ENCODE results near the gene MDM4.
"Not testable (repeated sequence)": the region's sequence is repeated elsewhere in the genome, so short reads cannot be mapped to it uniquely, and the experiment has no call there.

The MDM4 gene

DNA sequence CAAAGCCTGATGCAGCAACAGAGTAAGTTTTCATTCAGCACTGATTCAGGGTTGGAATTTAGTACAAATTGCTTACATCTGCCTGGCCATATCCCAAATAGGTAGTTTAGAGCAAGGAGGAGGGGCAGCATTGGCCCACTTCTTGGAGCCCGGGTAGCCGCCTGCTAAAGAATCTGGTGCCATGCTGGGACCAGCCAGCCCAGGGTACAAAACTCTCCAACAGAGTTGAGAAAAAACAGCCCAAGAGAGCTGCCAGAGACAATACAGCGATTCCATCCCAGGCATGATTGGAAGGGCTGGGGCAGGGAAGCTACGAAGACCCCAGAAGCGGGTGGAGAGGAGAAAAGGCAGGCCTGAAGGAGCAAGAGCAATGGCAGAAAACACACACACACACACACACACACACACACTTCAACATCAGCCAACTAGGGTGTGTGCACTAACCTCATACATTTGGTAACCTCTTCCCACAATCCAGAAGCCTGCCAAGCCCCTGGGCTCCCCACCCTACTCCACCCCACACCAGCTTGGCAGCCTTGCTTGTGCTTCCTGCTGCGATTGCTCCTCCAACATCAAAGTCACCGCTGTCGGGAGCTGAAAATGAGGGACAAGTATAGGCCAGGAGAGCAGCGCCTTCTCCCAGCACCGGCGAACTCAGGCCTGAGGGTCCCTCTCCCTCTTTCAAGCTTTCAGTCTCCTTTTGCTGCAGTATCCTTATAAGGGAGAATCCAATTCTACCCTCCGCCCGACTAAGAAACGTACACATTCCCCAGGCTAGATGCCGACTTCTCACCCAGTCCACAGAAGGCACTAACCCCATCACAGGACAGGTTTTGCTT, 22.8 kb upstream of the MDM4 start:
- DNase-seq = peak; percentile 49

DNA sequence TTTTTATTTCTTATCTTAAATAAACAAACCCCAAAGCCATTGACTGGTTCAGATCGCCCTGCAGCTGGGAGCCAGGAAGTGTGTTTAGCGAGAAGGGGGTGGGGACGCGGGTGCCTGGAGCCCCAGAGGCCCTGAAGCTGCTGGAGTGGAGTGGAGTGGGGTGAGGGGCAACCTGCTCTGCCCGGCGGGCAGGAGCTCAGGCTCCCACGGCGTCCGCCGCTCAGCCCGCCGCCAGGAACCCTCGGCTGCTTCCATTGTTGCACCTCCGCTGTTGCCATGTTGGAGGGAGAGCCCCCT, 22.3 kb upstream of the MDM4 start:
- peak; percentile 44 for DNase-seq

DNA sequence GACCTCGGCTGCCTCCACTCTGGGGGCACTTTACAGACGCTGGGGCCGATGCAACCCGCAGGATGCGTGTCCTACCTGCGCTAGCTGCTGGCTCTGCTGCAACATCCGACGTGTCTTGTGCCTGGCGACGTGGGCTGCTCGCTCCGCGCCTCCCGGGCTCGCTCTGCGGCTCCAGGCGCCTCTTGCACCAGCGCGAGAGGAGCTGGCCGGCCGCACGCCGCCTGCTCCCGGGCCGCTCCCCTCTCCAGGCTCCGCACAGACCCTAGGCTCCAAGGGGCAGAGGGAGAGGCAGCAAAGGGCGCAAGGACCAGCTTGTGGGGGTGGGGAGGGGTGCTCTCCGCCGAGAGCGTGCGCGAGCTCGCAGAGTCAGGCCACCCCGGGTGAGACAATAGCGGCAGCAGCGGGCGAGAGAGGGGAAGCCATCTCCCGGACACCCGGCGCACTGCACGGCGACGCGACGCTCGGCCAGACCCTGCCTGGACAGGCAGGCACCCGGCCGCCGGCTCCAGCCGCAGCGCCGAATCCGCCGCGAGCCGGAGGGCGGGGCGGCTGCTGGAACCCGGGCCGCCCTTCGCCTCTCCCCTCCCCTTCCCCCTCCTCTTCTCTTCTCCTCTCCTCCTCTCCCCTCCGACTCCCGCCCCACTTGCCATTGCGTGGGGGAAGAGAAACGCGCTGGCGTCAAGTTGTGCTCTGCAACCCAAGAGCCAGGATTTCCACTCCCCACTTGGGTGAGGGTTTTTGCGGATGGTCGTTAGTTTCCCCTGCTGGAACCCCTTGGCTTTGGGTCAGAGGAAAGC, 21.7 kb upstream of the MDM4 start, which contains the start of gene PIK3C2B:
Gene PIK3C2B (minus strand): TSS at position 525 of the 797 bp plus-strand sequence. CDS start 25,003 bp downstream, outside the sequence.
- DNase-seq = peak; percentile 78

DNA sequence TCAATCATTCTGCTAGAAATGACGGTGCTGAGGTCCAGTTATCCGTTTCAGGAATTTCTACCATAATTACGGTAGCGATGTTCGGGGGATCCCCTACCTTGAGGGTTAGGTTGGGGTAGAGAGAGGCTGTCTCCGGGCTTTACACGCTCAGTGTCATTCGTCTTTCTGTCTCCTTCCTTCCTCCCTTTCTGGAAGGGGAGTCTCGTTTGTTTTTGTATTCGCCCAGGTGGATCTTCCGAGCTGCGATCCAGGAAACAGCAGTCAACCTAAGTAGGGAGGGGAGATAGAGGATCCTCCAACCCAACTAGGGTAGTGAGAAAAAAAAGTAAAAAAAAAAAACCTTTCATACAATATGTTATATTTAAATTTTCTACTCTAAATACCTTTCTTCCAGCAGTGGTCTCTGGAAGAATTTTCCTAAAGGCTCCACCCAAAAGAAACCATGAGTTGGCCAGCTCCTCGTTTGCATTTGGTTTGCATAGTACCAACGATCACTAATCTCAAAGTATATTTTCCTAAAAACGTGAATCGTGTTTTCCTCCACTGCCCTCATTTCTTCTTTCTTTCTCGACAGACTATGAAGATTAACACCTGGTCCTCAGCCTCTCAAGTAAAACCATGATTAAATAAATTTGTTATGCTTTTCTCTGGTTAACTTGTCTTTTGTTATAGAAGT, 21.0 kb upstream of the MDM4 start:
- no peak for DNase-seq

DNA sequence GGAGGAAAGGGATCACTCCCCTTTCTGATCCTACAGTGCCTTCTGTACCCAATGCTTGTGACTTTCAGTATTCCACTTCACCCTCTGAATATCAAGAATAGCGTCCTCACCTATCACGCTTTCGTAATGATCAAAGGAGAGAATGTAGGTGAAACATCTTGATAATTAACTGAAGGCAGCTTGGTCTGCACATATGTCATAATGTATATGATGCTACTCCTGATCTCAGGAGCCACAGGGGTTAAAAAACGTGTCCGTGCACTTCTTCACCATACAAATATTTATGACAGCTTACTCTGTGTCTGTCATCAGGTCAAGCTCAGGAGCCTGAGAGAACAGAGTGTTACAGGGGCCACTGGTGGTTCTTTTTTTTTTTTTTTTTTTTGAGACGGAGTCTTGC, 20.4 kb upstream of the MDM4 start:
- DNase-seq = no peak

DNA sequence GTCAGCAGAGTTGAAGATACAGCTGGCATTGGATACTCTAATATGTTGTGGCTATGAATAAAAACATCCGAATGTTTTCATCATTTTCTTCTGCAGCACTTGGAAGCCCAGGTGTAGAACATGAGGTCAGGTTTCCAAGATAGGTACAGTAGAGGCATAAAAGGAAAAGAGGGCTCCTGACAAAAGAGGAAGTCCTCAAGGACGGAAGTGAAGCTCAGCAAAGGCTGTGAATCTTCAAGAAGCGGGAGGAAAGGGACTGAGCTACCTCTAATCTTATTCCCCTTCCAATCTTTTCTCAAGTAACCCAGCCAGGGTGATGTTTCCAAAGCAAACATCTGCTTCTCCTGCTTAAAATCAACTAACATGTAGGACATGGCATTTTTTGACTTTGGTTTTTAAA, 17.2 kb upstream of the MDM4 start:
- no peak for DNase-seq

DNA sequence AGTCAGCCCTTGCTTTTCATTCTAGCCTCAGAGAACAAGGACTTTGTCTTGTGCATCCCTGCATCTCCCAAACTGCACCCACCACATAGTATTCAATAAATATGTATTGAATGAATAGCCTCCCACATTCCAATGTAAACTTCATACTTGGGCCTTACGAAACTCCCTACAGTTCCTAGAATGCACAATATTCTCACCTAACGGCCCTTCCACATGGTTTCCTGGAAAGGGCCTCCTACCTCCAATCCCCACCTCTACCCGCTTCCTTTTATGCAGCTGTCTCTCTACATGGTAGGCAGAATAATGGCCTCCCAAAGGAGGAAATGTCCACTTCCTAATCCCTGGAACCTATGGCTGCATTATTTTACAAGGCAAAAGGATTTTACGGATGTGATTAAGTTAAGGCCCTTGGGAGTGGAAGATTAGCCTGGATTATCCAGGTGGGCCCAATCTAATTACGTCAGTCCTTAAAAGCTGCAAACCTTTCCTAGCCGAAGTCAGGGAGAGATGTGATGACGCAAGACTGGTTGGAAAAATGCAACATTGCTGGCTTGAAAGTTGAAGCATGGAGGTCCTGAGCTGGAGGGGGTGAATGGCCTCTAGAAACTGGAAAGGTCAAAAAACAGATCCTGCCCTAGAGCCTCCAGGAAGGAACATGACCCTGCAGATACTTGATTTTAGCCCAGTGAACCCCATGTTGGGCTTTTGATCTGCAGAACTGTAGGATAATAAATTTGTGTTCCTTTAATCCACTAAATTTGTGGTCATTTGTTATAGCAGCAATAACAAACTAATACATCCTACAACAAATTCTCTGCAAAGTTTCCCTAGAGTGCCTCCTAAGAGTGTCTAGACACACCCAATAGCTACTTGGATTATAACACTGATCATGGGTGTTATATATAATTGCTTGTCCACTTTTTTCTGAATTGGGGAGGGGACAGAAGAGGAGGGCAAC, 16.4 kb upstream of the MDM4 start:
- DNase-seq = no peak

DNA sequence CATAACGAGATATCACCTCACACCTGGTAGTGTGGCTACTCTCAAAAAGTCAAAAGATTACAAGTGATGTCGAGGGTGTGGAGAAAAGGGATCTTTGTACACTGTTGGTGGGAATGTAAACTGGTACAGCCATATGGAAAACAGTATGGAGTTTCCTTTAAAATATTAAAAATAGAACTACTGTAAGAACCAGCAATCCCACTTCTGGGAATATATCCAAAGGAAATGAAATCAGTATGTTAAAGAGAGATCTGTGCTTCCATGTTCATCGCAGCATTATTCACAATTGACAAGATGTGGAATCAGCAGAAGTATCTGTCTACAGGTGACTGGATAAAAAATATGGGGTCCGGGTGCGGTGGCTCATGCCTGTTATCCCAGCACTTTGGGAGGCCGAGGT, 14.0 kb upstream of the MDM4 start:
- DNase-seq = peak; percentile 26

DNA sequence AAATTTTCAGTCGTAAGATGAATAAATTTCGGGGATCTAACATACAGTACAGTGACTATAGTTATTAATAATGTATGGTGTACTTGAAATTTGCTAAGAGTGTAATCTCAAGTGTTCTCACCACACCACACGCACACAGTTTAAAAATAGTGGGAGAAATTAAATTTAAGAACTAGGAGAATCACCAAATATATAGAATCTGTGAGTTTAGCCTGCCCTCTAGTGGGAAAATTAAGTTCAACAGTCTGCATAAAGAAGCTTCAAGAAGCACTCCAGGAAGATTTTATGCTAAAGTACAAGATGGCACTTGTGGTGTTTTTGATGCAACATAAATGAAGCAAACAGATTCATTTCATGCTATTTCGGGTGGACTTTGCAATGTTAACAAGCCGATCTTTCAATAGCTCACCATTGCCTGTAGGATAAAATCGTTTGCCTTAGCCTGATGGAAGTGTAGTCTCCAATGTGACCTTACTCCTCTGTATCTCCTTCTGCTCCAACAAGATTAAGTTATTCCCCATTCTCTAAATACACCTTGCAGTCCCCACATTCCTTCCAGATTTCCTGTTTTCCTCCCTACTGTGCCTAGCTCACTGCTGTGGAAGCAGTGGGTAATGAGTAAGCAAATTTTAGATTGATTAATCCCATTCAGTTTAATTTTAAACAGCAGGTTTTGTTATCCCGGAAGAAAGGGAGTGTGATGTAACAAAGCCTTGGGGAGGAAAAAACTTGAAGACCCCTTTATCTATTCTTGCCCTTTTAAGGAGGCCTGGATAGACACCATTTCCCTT, 12.9 kb upstream of the MDM4 start:
- DNase-seq = peak; percentile 73

DNA sequence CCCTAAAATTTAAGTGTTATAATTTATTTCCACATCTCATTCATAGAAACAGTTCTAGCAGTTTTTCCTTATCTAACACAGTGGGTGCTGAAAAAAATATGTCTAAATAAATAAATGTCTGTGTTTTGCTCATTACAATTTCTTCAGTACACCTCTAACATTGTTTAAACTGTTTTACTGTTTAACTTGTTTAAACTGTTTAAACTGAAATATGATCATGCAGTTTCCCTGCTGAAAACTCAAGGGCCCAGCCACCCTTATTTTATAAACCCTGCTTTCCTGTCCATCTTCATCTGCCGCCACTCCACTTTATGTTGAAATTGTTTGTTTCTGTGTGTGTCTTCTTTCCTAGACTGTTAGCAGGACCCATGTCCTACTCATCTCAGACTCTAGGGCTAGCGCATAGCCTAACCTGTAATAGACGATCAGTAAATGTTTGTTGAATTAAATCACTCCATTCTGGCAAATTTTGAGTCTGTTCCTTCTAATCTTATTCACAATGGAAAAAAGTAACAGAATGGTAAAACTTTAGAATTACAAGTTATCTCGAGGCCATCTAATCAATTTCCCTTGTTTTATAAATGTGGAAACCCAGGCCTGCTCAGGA, 12.2 kb upstream of the MDM4 start:
- no peak for DNase-seq

DNA sequence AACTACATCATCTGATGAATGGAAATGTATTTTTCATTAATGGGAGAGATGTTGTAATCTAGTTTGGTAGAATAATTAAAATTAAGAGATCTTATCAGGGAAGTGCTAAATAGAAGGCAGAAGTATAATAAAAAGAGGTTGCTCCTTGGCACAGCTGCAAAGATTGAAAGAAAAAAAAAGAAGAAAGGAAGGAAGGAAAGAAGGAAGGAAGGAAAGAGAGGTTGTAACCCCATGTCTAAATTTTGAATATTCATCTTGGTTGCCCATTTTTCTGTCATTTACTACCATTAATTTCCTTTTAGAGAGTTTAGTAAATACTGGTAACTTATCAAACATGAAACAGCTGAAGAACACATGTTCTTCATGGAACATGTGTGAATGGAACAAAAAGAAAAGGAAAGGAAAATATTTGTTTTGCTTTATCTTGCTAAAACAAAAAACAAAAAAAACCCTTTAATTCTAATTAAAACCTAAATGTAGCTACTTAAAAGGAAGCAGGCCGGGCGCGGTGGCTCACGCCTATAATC, 10.5 kb upstream of the MDM4 start:
- no peak for DNase-seq

DNA sequence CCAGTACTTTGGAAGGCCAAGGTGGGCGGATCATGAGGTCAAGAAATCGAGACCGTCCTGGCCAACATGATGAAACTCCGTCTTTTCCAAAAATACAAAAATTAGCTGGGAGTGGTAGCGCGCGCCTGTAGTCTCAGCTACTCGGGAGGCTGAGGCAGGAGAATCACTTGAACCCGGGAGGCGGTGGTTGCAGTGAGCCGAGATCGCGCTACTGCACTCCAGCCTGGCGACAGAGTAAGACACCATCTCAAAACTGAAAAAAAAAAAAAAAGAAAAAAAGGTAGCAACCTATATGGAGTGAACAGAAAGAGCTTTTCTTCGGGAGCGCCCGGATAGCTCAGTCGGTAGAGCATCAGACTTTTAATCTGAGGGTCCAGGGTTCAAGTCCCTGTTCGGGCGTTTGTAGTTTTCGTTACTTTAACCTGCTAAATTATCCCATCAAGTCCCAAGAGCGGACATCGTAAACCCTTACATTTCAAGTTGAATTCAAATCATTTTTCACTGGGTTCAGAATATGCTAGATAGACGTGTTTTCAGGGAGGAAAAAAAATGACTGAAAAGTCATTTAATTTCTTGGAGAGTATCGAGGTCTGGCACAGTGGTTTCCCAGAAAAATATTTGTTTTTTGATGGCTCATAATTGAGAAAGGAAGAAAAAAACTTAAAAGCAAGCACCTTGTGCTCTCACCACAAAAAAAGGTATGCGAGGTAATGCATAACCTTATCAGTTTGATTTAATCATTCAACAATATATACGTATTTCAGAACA, 9.8 kb upstream of the MDM4 start:
- DNase-seq = peak; percentile 94

DNA sequence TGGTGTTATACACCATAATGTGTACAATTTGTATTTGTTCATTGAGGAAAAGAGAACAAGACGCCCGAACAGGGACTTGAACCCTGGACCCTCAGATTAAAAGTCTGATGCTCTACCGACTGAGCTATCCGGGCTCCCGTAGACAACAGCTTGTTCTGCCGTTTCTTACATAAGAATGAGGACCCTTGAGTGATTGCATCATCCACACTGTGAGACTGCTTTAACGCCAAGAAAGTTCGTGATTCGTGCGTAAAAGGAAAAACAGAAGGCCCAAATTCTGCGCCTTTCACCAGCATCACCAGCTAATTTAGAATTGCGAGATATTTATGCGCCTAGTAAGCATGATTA, 9.3 kb upstream of the MDM4 start:
- peak; percentile 93 for DNase-seq

DNA sequence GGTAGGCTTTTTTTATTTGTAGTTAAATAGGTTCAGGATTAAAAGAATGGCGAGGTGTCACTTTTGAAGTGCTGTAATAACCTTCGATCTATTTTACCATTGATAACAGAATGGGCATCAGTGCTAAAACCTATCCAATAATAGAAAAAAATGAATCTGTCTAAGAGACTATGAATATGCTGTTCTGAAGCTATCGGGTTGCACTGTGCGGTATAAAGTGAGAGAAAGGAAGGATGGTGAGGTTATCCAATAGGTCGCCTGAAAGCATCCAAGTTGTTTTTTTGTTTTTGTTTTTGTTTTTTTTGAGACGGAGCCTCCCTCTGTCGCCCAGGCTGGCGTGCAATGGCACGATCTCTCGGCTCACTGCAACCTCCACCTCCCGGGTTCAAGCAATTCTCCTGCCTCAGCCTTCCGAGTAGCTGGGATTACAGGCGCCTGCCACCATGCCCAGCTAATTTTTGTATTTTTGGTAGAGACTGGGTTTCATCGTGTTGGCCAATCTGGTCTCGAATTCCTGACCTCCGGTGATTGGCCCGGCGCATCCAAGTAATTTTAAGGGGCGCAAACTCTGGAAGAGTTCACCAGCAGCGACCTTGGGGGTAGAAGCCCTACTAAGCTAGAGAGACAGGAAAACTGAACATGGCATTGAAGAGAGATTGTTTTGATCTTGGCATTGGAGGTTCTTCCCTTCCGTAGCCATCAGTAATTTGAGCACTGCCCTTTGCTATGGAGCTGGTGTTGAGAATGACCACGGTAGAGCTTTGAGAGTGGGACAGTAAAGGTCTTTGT, 8.7 kb upstream of the MDM4 start:
- peak; percentile 85 for DNase-seq

DNA sequence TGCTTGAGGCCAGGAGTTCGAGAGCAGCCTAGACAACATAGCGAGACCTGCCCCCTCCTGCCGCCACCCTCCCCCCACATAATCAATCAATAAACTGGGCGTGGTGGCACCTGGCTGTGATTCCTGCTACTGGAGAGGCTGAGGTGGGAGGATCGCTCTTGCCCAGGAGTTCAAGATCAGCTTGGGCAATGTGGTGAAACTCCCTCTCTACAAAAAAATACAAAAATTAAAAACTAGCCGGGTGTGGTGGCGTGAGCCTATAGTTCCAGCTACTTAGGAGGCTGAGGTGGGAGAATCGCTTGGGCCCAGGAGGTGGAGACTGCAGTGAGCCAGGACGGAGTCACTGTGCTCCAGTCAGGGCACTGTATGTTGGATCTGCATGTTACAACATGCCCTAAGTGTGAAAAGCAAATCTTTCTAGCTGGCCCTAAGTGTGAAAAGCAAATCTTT, 7.0 kb upstream of the MDM4 start:
- no peak for DNase-seq

DNA sequence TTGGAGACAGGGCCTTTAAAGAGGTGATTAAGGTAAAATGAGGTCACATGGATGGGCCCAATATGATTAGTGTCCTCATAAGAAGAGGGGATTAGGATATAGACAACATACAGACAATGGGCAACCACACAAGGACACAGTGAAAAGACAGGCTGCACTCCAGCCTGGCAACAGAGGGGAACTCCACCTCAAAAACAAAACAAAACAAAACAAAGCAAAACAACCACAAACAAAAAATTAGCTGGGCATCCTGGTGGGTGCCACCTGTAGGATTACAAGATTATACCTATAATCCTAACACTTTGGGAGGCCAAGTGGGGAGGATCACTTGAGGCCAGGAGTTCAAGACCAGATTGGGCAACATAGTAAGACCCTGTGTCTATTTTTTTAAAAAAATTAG, 4.8 kb upstream of the MDM4 start:
- no peak for DNase-seq

DNA sequence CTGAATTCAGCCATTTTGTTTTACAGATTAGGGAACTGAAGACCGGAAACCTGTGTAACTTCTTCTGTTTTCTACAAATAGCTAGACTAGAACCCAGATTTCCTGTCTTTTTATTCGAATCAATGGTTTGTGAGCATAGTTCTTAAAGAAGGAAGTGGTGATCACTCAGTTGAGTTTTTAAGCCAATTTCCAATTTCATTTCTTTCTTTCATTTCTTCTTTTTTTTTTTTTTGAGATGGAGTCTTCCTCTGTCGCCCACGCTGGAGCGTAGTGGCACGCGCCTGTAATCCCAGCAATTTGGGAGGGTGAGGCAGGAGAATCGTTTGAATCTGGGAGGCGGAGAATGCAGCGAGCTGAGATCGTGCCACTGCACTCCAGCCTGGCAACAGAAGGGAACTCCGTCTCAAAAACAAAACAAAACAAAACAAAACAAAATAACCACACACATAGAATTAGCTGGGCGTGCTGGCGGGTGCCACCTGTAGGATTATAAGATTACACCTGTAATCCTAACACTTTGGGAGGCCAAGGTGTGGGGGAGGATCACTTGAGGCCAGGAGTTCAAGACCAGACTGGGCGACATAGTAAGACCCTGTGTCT, 3.0 kb upstream of the MDM4 start:
- no peak for DNase-seq

DNA sequence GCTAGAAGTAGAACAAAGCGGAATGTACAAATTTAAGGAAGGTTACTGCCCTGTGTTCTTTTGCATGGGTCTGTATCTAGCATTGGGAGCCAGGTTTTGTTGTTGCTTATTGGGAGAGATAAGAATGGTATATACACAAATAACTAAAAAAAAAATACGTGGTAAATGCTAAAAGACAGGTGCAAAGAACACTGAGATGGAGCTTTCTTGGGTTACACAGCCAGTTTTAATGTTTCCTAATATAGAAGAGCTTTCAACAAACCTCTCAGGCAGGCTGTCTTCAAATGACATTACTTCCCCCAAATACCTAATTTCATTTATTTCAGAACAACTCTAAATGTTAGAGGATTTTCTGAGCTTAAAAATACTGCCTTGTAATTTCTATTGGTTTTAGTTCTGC, 1.4 kb upstream of the MDM4 start:
- DNase-seq = no peak

DNA sequence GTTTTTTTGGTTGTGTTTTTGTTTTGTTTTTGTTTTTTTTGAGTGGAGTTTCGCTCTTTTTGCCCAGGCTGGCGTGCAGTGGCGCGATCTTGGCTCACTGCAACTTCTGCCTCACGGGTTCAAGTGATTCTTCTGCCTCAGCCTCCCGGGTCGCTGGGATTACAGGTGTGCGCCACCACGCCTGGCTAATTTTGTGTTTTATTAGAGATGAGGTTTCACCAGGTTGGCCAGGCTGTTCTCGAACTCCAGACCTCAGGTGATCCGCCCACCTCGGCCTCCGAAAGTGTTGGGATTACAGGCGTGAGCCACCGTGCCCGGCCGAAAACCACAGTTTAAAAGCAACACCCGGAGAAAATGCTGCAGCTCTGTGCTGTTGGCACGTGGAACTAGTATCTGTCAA, 1.2 kb downstream of the MDM4 start:
- DNase-seq = not testable (repeated sequence)
